ENCODE data around the gene TANGO6.

GRCh38 chr16:69093974-69094373 lies 250.6 kb downstream of the TANGO6 start:
- TF ChIP-seq CTCF (IDR thresholded peaks at IDR 0.05) (no peak), ZFX (IDR thresholded peaks at IDR 0.05; ENCODE audit: borderline replicate concordance) (no peak)
